Parathyroid adenoma (tissue), 2 donors: ENCODE data around the gene LGSN.
"Not testable (repeated sequence)": the region's sequence is repeated elsewhere in the genome, so short reads cannot be mapped to it uniquely, and the experiment has no call there.

Experiments used
- H2AFZ ChIP-seq: fragments of 300-600 bp; sonication (generic); one replicate; pipeline ENCODE4 v1.7.0; 2017; ENCODE audit warnings: antibody characterized with exemption, mild to moderate bottlenecking
- H3K27ac ChIP-seq: fragments of 300-600 bp; sonication (generic); one replicate; pipeline ENCODE4 v1.7.0; 2017
- H3K27me3 ChIP-seq: fragments of 300-600 bp; sonication (generic); one replicate; pipeline ENCODE4 v1.7.0; 2017; ENCODE audit warnings: low read length; ENCODE audit not compliant: control insufficient read depth, insufficient read depth
- H3K36me3 ChIP-seq: fragments of 300-600 bp; sonication (generic); one replicate; pipeline ENCODE4 v1.7.0; 2017; ENCODE audit warnings: low read length; ENCODE audit not compliant: control insufficient read depth, insufficient read depth
- H3K4me1 ChIP-seq: fragments of 300-600 bp; sonication (generic); one replicate; pipeline ENCODE4 v1.7.0; 2017; ENCODE audit warnings: control low read depth
- H3K4me2 ChIP-seq: fragments of 300-600 bp; sonication (generic); one replicate; pipeline ENCODE4 v1.7.0; 2017; ENCODE audit warnings: low read length
- H3K4me3 ChIP-seq: fragments of 300-600 bp; sonication (generic); one replicate; pipeline ENCODE4 v1.7.0; 2017; ENCODE audit warnings: low read depth, low read length
- H3K79me2 ChIP-seq: fragments of 300-600 bp; sonication (generic); one replicate; pipeline ENCODE4 v1.7.0; 2017; ENCODE audit warnings: control low read depth
- H3K9ac ChIP-seq: fragments of 300-600 bp; sonication (generic); one replicate; pipeline ENCODE4 v1.7.0; 2017; ENCODE audit warnings: mild to moderate bottlenecking
- H3K9me3 ChIP-seq: fragments of 300-600 bp; sonication (generic); one replicate; pipeline ENCODE4 v1.7.0; 2017; ENCODE audit warnings: low read length; ENCODE audit not compliant: control insufficient read depth
- CTCF ChIP-seq: fragments of 300-600 bp; sonication (generic); IDR thresholded peaks from one replicate; pipeline ENCODE4 v1.7.0; 2017; ENCODE audit warnings: antibody characterized with exemption, mild to moderate bottlenecking
- donor health status: primary hyperparathyroidism.

LGSN gene

DNA sequence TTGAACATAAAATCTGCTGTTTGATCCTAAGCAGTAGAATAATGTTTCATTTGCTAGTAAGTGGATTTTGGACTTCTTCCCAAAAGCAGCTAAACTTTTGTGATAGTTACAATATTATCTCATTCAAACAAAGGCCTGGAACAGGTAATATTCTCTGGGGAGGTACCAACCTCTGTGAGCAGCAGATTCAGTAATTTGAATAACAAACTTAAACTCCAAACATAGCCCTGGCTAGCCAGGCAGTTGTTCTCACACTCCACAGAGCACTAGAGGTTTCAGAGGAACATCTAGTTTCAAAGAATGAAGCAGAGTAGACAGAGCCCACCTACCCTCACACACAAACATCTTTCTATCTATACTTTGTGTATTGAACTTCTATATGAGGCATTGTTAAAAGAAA is 40.9 kb downstream of the LGSN start:
- Histone ChIP-seq H3K4me3 (no peak overlapping the region), H3K36me3 (no peaks in the 10 kb centered on the region), H2AFZ (no peak overlapping the region), H3K4me1 (no peaks in the 10 kb centered on the region), H3K27me3 (no peaks in the 10 kb centered on the region), H3K79me2 (no peaks in the 10 kb centered on the region), H3K27ac (no peak overlapping the region), H3K4me2 (no peak overlapping the region), H3K9ac (no peak overlapping the region), H3K9me3 (no peaks in the 10 kb centered on the region)
- TF ChIP-seq CTCF = no peak

- H3K4me3 ChIP-seq = no peak overlapping the region
- no peak overlapping the region for H3K27ac ChIP-seq
These were observed 43.8 kb downstream of the LGSN start for GRCh38 chr6:63275953-63276352.

DNA sequence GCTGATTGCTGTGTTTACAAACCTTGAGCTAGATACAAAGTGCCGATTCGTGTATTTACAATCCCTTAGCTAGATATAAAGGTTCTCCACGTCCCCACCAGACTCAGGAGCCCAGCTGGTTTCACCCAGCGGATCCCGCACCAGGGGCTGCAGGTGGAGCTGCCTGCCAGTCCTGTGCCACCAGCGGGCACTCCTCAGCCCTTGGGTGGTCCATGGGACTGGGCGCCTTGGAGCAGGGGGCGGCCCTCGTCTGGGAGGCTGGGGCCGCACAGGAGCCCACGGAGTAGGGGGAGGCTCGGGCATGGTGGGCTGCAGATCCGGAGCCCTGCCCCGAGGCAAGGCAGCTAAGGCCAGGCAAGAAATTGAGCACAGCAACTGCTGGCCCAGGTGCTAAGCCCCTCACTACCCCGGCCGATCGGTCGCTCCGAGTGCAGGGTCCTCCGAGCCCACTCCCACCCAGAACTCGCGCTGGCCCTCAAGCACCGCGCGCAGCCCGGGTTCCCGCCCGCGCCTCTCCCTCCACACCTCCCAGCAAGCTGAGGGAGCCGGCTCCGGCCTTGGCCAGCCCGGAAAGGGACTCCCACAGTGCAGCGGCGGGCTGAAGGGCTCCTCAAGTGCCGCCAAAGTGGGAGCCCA is 44.9 kb downstream of the LGSN start:
- not testable (repeated sequence) for H3K4me2 ChIP-seq, H3K4me1 ChIP-seq, H3K27me3 ChIP-seq, H3K79me2 ChIP-seq, H2AFZ ChIP-seq, H3K9me3 ChIP-seq, H3K36me3 ChIP-seq, H3K27ac ChIP-seq, H3K4me3 ChIP-seq, H3K9ac ChIP-seq

More at GRCh38 chr6:63275953-63276352, 43.8 kb downstream of the LGSN start:
- TF ChIP-seq CTCF = no peak
- Histone ChIP-seq H3K4me1 (no peaks in the 10 kb centered on the region), H3K9me3 (no peaks in the 10 kb centered on the region), H2AFZ (no peak overlapping the region), H3K4me2 (no peak overlapping the region), H3K79me2 (no peaks in the 10 kb centered on the region), H3K36me3 (no peaks in the 10 kb centered on the region), H3K27me3 (no peaks in the 10 kb centered on the region), H3K9ac (no peak overlapping the region)

DNA sequence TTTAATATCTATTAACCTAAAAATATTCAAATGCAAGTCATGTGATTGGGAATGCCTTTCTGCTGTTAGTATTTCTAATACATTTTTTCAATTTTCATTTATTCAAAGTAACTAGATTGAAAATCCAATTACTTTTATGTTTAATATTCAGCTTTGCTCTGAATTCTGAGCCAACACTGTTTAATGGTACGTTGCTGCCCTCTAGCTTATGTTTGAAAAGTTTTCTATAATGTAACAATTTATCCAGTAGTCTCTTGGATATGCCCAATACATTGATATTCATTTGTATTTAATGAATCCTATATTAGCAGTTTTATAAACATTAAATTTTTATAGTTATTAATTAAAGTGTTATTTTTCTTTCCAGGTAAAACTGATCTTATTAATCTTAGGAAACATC is 47.4 kb downstream of the LGSN start:
- Histone ChIP-seq H3K27ac (no peak overlapping the region), H3K79me2 (no peaks in the 10 kb centered on the region)
- no peak for TF ChIP-seq CTCF

GRCh38 chr6:63269470-63269869 is 50.3 kb downstream of the LGSN start:
- no peaks in the 10 kb centered on the region for H3K27me3 ChIP-seq
- H3K36me3 ChIP-seq = no peaks in the 10 kb centered on the region
- H3K27ac ChIP-seq = no peak overlapping the region
- H2AFZ ChIP-seq = no peak overlapping the region
- no peak overlapping the region for H3K4me3 ChIP-seq
- no peaks in the 10 kb centered on the region for H3K4me1 ChIP-seq
- H3K9me3 ChIP-seq = no peaks in the 10 kb centered on the region
- no peak for TF ChIP-seq CTCF
- no peak overlapping the region for H3K9ac ChIP-seq
- no peak overlapping the region for H3K4me2 ChIP-seq
- no peaks in the 10 kb centered on the region for H3K79me2 ChIP-seq

More for the DNA sequence above, 47.4 kb downstream of the LGSN start:
- Histone ChIP-seq H3K4me3 (no peak overlapping the region), H3K9ac (no peak overlapping the region), H3K36me3 (no peaks in the 10 kb centered on the region), H2AFZ (no peak overlapping the region), H3K4me1 (no peaks in the 10 kb centered on the region), H3K4me2 (no peak overlapping the region), H3K27me3 (no peaks in the 10 kb centered on the region), H3K9me3 (no peaks in the 10 kb centered on the region)
